IPS-NIHi7 (cell line): ENCODE data around the gene ZC3H8.

Experiments used
- DNase-seq: peaks from one replicate; pipeline ENCODE4 v3.0.0; 2012; ENCODE audit warnings: mixed read lengths; ENCODE audit errors: extremely low spot score

Gene ZC3H8

DNA sequence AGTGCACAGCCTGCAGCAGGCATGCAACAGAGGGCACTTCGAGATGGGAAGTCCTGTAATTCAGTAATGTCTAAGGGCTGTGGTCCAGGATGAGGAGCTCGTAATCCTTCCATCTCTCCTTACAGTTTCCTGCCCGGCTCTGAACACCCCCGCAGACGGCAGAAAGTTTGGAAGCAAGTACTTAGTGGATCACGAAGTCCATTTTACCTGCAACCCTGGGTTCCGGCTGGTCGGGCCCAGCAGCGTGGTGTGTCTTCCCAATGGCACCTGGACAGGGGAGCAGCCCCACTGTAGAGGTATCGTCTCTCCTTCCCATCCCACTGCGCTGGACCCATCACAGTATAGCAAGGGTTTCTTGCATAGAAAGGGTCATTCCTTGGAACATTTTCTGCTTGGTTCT is 90.0 kb downstream of the ZC3H8 start:
- DNase-seq, result no peak

DNA sequence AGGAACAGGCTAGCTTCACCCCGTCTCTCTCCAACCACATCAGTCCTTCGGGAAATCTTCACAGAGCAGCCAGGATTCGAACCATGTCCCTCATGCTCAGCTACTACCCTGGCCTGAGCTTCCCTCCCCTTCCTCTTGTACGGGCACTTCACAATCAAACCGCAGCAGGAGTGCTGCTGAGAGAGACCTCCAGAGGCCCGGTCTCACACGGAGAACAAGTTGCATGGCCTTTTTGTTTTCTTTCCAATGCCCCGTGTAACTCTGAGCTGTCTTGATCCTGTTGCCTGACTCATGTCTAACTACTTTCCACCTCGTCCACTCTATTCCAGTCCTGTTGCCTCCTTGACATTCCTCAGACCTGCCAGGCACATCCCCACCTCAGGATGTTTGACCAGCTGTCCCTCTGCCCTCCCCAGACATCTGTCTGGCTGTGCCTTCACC is 91.3 kb downstream of the ZC3H8 start:
- DNase-seq, result no peak

DNA sequence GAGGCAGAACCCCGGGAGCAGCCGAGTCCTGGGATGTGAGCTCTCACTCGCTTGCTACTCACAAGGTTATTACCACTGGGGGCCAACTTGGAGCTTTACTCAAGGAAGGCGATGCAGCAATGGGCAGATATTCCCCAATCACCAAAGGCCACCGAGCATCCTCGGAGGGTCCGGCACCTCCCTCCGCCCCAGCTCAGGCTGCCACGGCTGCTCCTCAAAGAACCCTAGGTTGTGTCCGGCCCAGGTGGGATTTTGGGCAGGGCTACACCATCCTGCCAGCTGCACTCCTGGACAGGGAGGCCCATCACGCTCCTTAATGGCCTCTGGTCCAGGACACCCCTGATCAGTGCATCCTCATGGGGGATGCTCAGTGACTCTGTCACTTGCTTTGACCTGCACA is 91.9 kb downstream of the ZC3H8 start:
- DNase-seq, result no peak

DNA sequence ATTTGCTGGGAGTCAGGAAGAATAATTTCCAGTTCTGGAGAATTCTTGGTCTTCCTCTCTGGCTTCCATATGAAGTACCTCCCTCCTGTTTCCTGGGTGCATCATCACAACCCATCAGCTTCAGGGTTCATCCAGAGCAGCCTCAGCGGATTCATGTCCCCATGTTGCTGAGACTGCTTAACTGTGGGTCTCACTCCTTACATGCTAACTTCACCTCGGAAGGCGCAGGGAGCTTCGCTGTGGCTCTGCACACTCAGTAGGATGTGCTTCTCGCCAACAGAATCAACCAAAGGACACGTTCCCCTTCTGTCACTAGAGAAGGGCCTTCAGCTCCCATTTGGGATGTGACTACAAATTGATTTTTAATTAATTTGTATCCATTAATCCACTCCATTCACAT is 92.5 kb downstream of the ZC3H8 start:
- DNase-seq, result no peak
